NCI-H2081 treated with DMSO at 0.1 percent for 48 hours (cell line): ENCODE measurements around the gene COCH.
"Not testable (repeated sequence)": the region's sequence is repeated elsewhere in the genome, so short reads cannot be mapped to it uniquely, and the experiment has no call there.

ENCODE experiments used
- DNase-seq: peaks from one replicate; lab custom pipeline; 2025; lab: John Stamatoyannopoulos, UW

COCH gene

DNA sequence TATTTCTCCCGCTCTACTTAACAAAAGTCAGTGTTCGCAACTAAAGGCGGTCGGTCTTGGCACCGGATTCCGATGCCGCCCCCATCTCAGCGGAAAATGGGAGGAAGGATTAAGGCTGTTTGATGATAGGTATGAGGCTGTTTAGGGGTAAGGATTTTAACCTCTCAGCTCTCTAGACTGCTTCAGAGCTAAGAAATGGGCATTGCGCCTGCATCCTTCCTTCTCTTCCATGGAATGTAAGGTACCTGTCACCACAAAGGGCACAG is 1.4 kb downstream of the COCH start:
- DNase-seq = no peak

- DNase-seq = no peak
These were observed 2.3 kb downstream of the COCH start for GRCh38 chr14:30876692-30877091.

- no peak for DNase-seq
These were observed 8.1 kb downstream of the COCH start for GRCh38 chr14:30882431-30882830.

DNA sequence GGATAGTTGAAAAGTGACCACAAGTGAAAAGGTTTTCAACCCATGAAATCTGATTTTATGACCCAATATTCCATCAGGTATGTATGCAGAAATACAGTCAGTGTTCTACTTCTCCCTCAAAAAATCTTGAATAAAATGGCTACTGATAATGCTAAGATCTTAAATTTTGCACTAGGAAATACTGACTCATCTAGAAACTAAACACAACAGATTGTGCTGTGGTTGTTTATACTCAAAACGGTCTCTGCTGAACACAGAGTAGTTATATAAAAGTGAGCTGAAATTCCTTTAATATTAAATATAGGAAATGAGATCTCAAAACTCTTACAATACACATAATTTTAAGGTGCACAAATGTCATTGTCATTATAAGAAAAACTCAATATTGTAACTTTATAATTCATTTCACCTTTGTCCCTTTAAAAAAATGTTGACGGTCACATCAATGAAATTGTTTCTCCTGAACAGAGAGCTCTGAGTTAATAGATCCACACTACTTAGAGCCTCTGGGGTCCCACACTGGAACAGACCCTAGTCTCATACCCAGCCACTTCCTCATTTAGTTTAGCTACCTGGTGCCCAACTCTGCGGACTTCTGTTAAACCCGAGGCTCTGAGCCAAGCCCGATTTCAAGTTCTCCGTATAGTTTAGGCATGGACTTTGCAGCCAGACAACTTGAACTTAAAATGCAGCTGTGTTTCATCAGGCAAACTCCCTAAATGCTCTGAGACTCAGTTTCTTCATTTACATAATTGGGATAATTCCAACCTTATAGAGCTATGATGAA is 9.3 kb downstream of the COCH start:
- DNase-seq = no peak

GRCh38 chr14:30884901-30885300 is 10.5 kb downstream of the COCH start:
- no peak for DNase-seq

GRCh38 chr14:30885840-30886740 is 11.7 kb downstream of the COCH start:
- DNase-seq = no peak

DNA sequence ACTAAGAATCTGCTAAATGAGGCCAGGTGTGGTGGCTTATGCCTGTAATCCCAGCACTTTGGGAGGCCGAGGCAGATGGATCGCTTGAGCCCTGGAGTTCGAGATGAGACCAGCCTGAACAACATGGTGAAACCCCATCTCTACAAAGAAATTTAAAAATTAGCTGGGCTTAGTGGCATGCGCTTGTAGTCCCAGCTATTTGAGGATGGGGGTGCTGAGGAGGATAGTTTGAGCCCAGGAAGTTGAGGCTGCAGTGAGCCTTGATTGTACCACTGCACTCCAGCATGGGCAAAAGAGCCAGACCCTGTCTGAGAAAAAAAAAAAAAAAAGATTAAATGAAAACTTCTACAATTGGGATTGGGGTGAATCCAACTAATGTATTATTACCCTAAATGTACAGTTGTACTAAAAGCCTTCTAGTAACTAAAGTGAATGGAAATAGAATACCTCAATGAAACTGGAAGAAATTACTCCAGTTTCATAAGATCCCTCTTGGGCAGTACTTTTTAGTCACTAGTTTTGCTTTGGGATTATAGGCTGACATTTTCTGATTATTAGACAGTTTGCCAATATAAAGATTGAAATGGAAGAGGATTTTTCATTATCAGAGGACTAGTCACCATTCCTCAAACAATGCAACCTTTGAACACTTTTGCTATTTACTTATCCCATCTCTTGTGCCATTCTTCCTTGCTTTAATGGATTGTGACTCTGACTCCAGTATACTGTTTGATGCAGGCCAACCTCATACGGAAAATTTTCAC is 14.3 kb downstream of the COCH start:
- no peak for DNase-seq

GRCh38 chr14:30889244-30889594 is 14.9 kb downstream of the COCH start:
- DNase-seq = no peak

GRCh38 chr14:30893819-30894218 is 19.5 kb downstream of the COCH start:
- DNase-seq = no peak

GRCh38 chr14:30894923-30895515 is 20.7 kb downstream of the COCH start:
- DNase-seq = no peak

DNA sequence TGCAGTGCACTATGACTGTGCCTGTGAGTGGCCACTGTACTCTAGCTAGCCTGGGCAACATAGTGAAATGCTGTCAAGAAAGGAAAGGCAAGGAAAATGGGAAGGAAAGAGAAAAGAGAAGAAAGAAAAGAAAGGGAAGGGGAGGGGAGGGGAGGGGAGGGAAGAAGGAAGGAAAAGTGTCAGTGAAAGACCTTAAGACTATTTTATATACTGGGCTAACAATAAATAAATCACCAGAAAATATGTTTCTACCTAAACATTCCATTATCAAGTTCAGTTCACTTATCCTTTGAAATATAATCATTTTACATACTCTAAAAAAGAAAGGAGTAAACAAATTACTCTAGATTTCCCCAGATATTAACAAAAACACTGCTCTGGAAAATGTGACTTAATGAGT is 22.1 kb downstream of the COCH start:
- DNase-seq = no peak

DNA sequence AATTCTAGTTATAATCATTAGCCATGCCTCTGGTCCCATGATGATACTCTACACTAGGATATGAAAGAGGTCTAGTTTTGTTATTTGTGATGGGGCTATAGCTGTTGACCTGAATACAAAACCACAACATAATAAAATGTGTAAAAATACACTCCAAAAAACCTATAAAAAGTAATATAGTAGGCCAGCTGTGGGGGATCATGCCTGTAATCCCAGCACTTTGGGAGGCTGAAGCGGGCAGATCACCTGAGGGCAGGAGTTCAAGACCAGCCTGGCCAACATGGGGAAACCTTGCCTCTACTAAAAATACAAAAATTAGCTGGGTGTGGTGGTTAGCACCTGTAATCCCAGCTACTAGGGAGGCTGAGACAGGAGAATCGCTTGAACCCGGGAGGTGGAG is 22.8 kb downstream of the COCH start:
- DNase-seq = not testable (repeated sequence)

DNA sequence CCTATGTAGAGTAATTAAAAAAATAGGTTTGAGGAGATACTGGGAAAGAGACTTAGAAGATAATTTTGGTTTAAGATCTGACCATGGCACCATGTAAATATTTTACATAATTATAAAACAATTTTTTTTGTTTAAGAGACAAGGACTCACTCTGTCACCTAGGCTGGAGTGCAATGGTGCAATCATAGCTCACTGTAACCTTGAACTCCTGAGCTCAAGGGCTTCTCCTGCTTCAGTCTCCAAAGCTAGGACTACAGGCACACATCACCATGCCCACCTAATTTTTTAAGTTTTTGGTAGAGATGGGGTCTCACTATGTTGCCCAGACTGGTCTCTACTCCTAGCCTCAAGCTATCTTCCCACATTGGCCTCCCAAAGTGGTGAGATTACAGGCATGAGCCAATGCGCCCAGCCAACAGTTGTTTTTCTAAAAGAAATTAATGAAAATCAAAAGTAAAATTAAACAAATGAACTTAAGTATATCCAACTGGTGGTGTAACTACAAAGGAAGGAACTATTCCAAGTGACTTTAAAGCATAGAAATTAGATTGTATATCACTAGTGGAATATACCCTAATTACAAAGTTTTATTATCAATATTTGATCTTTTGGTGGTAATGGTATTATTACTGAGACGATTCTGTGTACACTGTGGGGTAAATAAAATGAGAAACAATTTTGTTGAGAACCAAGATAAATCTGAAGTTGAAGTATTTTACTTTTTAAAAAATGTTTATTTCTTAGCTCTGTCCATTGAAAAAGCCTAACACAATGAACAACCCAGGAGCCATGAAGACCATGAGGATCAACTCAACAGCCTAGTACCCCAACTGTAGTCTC is 29.1 kb downstream of the COCH start:
- DNase-seq = no peak

DNA sequence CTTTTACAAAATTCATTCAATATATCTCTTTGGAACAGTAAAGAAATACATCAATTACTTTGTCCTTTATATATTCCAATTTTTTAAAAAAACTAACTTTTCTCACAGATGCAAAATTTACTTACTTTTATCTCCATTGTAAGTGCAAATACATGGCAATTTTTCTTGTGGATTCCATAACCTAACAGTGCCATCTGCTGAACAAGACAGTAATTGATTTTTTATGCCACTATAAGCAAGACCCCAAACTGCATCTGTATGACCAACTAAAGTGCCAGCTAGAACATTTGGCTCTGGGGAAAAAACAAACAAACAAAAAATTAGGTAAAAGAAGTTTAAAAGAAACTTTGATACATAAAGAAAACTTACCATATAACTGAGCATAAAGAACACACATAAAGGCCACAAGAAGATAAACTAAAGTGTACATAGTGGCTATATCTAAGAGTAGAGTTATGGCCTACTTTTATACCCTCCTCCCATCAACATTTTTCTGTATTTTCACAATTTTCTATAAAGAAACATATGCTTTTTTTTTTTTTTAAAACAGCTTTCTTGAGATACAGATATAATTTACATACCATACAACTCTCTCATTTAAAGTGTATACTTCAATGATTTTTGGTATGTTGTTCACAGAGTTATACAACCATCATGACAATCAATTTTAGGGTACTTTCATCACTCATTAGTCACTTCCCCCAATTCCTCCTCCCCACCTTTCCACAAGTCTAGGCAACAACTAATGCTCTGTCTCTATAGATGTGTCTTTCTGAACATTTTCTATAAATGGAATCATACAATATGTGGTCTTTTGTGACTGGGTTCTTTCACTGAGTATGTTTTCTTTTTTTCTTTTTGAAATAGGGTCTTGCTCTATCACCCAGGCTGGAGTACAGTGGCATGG is 32.6 kb downstream of the COCH start:
- DNase-seq = no peak

- DNase-seq = no peak
These were observed 33.3 kb downstream of the COCH start for GRCh38 chr14:30907659-30908057.

- no peak for DNase-seq
These were observed 34.5 kb downstream of the COCH start for GRCh38 chr14:30908826-30909225.

DNA sequence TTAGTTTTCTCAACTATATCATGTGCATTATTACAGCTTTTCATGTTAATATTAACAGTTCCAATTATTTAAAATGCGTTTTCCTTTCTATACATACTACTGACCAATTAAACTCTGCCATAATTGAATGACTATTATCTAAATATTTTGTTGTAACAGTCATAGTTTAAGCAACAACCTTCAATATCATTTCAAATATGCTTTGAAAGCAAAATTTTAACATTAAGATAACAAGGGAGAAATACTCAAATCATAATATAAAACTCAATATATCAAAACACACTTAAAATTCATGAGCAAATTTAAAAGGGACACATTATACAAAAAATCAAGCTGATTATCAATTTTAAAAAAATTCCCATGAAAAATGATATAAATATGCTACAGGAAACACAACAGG is 40.5 kb downstream of the COCH start:
- no peak for DNase-seq

DNA sequence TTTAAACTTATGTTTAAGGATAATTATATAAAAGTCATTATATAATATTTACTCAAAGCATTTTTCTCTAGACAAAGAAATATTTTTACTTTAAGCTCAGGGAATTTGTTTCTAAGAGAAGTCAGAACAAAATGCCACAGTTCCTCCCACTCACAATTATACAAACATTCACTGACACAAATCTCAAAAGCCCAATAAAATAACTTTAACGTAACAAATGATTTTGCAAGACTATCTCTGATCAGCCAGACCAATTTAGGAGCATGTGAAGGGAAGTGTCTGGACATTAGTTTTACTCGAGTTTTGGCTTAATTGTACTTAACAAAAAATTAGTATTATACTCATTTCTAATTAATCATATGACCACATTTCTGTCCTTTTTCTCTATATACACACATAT is 41.2 kb downstream of the COCH start:
- DNase-seq = no peak

DNA sequence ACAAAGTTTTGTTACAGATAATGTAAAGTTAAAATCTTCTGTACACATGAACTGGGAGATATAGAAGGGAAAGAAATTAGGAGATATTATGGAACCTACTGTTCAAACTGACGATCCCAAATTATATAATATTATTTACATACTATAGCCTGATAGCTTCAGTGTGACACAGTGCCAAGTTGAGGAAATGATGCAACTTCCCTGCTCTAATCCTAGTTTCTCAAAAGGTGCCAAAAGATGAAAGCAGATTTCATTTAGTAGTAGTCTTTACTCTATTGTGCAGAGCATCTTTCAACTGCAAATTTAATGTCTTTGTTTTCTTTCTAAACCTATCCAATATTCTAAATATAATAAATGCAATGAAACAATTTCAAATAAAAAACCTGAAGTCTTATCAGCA is 46.9 kb downstream of the COCH start:
- DNase-seq = no peak

DNA sequence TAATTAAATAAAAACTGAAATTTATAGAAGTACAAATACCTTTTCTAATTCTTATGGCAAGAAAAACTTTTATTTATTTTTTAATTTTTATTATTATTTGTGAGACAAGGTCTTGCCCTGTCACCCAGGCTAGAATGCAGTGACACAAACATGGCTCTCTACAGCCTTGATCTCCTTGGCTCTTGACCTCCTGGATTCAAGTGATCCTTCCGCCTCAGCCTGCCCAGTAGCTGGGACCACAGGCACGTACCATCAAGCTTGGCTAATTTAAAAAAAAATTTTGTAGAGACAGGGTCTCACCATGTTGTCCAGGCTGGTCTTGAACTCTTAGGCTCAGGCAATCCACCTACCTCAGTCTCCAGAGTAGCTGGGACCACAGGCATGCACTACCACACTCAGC is 47.4 kb downstream of the COCH start:
- DNase-seq = no peak

DNA sequence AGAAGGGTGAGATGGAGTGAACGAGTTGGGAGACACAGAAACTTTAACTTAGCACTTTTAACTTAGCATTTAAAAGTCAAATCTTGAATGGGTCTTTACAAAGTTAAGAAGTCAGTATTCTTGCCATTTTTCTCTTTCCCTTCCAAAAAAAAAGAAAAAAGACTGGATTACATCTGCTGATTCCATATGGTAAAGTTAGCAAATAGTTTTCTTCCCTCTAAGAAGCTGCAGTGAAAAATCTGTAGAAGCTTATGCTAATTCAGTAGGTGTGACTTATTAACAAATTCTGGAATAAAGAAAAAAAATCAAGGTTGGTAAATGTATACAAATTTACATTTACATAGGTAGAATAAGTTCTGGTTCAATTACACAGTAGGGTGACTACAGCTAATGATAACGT is 50.9 kb downstream of the COCH start:
- DNase-seq = no peak
